ENCODE results near the gene FKBP5.
"Not testable (repeated sequence)": the region's sequence is repeated elsewhere in the genome, so short reads cannot be mapped to it uniquely, and the experiment has no call there.

DNA sequence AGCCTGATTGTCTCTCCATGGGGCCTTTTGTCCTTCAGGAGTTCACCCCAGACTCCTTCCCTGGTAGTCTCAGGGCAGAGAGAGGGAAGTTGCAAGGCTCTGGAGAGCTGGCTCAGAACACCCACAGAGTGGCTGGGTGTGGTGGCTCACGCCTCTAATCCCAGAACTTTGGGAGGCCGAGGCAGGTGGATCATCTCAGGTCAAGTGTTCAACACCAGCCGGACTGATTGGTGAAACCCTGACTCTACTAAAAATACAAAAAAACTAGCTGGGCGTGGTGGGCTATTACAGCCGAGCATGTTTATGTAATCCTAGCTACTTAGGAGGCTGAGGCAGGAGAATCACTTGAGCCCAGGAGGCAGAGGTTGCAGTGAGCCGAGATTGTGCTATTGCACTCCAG is 152.9 kb downstream of the FKBP5 start:
- TF ChIP-seq, protein P1, sequence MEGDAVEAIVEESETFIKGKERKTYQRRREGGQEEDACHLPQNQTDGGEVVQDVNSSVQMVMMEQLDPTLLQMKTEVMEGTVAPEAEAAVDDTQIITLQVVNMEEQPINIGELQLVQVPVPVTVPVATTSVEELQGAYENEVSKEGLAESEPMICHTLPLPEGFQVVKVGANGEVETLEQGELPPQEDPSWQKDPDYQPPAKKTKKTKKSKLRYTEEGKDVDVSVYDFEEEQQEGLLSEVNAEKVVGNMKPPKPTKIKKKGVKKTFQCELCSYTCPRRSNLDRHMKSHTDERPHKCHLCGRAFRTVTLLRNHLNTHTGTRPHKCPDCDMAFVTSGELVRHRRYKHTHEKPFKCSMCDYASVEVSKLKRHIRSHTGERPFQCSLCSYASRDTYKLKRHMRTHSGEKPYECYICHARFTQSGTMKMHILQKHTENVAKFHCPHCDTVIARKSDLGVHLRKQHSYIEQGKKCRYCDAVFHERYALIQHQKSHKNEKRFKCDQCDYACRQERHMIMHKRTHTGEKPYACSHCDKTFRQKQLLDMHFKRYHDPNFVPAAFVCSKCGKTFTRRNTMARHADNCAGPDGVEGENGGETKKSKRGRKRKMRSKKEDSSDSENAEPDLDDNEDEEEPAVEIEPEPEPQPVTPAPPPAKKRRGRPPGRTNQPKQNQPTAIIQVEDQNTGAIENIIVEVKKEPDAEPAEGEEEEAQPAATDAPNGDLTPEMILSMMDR (conservative IDR thresholded peaks at IDR 0.05 in 1 of 2, IDR thresholded peaks at IDR 0.05 in 1 of 2; ENCODE audit: low read depth in 1 of 2, low read length in 2 of 2) = not testable (repeated sequence)
- not testable (repeated sequence) for TF ChIP-seq EZH2 (IDR thresholded peaks at IDR 0.05; ENCODE audit: low read length, missing control alignments)

Data from fibroblast of lung (primary cell).